BLaER1 (cell line): ENCODE measurements around the gene SSRP1.

Source experiments
- H3K27ac ChIP-seq: shearing (Covaris generic); formaldehyde crosslinking; 2 replicates; pipeline ENCODE4 v1.8.1; 2022
- H3K27me3 ChIP-seq: shearing (Covaris generic); formaldehyde crosslinking; 2 replicates; pipeline ENCODE4 v1.8.1; 2022
- H3K36me3 ChIP-seq: shearing (Covaris generic); formaldehyde crosslinking; 2 replicates; pipeline ENCODE4 v1.8.1; 2022
- H3K4me1 ChIP-seq: shearing (Covaris generic); formaldehyde crosslinking; 2 replicates; pipeline ENCODE4 v1.8.1; 2022
- H3K4me2 ChIP-seq: shearing (Covaris generic); formaldehyde crosslinking; 2 replicates; pipeline ENCODE4 v1.8.1; 2022
- H3K4me3 ChIP-seq: shearing (Covaris generic); formaldehyde crosslinking; 2 replicates; pipeline ENCODE4 v1.8.1; 2022
- H3K9ac ChIP-seq: shearing (Covaris generic); formaldehyde crosslinking; 2 replicates; pipeline ENCODE4 v1.8.1; 2022
- H3K9me3 ChIP-seq: shearing (Covaris generic); formaldehyde crosslinking; 2 replicates; pipeline ENCODE4 v1.8.1; 2022
- H4K20me1 ChIP-seq: shearing (Covaris generic); formaldehyde crosslinking; 2 replicates; pipeline ENCODE4 v1.8.1; 2022
- Cebpa-rat ChIP-seq: shearing (Covaris generic); IDR thresholded peaks from 2 replicates; pipeline ENCODE4 v1.8.1; 2022

SSRP1 gene

GRCh38 chr11:57310630-57311086 lies 25.0 kb downstream of the SSRP1 start:
- no peaks in the 10 kb centered on the region for H3K9me3 ChIP-seq
- H4K20me1 ChIP-seq, result peaks cover 43% of the 10 kb centered on the region
- peaks cover 51% of the 10 kb centered on the region for H3K4me1 ChIP-seq
- H3K4me3 ChIP-seq, result peak overlapping the region; percentile 58
- TF ChIP-seq Cebpa-rat, result no peak
- H3K9ac ChIP-seq, result peak overlapping the region; percentile 53
- H3K27me3 ChIP-seq, result no peaks in the 10 kb centered on the region
- peaks cover 60% of the 10 kb centered on the region for H3K36me3 ChIP-seq
- peak overlapping the region; percentile 55; the same call in 1 of the 2 replicates for H3K27ac ChIP-seq
- peak overlapping the region; percentile 91 for H3K4me2 ChIP-seq

DNA sequence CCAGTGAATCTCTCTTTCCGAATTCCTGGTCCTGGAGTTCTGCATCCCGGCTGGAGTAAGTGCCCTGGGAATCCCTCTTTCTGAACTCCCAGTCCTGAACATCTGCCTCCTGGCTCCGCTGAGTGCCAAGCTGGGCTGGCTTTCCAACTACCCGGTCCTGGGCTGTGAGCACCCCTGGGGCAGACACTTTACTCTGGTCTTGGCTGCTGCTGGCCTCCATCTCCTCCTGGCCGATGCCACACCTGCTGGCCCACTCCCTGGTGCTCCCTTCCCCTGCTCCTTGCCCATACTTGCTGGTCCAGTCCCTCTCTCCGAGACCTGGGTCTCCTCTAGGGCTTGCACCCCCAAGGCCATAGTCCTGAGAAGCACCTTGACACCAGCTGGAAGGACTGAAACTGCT lies 25.6 kb downstream of the SSRP1 start:
- no peak overlapping the region for H3K27ac ChIP-seq
- H3K9ac ChIP-seq, result no peak overlapping the region

GRCh38 chr11:57309106-57310059 lies 26.3 kb downstream of the SSRP1 start:
- peaks cover 47% of the 10 kb centered on the region for H3K4me1 ChIP-seq

More for the DNA sequence above, 25.6 kb downstream of the SSRP1 start:
- Histone ChIP-seq H3K9me3 (no peaks in the 10 kb centered on the region), H3K4me1 (peaks cover 47% of the 10 kb centered on the region), H3K27me3 (no peaks in the 10 kb centered on the region), H3K4me2 (no peak overlapping the region), H3K36me3 (peaks cover 54% of the 10 kb centered on the region), H4K20me1 (peaks cover 37% of the 10 kb centered on the region), H3K4me3 (no peak overlapping the region)
- TF ChIP-seq Cebpa-rat, result no peak

DNA sequence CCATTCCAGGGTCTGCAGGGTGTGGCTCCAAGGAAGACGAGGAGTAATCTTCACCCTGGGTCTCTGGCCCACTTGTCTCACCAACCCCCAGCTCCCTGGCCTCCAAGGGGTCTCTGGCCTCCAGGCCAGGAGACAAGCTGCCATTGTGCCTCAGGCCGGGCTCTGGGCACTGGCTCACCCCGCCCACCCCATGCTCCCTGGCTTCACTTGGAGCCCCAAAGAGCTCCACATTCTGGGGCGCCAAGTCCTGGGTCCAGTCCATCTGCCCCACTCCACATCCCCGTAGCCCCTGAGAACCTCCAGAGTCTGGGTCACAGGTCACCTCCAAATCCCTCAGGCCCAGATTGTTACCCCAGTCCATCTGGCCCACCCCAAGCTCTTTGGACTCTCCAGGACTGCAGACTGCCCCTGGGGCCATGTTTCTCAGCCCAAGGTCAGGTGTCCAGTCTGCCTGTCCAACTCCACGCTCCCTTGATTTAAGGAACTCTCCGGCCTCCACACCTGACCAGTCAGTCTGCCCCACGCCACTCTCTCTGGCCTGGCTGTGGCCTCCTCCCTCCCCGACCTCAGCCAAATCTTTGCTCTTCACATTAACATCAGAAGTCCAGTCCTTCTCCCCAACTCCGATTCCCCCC lies 27.1 kb downstream of the SSRP1 start:
- Histone ChIP-seq H3K4me1 (peaks cover 47% of the 10 kb centered on the region), H3K4me2 (no peak overlapping the region), H3K36me3 (peaks cover 41% of the 10 kb centered on the region), H4K20me1 (peaks cover 27% of the 10 kb centered on the region), H3K4me3 (no peak overlapping the region), H3K27me3 (no peaks in the 10 kb centered on the region), H3K9ac (no peak overlapping the region), H3K9me3 (no peaks in the 10 kb centered on the region), H3K27ac (no peak overlapping the region)
- no peak for TF ChIP-seq Cebpa-rat

More at GRCh38 chr11:57309106-57310059, 26.3 kb downstream of the SSRP1 start:
- H4K20me1 ChIP-seq, result peaks cover 30% of the 10 kb centered on the region
- H3K27ac ChIP-seq, result no peak overlapping the region
- H3K27me3 ChIP-seq, result no peaks in the 10 kb centered on the region
- no peak overlapping the region for H3K4me2 ChIP-seq
- no peak overlapping the region for H3K4me3 ChIP-seq
- no peak overlapping the region for H3K9ac ChIP-seq
- peaks cover 47% of the 10 kb centered on the region for H3K36me3 ChIP-seq
- no peak for TF ChIP-seq Cebpa-rat
- no peaks in the 10 kb centered on the region for H3K9me3 ChIP-seq

DNA sequence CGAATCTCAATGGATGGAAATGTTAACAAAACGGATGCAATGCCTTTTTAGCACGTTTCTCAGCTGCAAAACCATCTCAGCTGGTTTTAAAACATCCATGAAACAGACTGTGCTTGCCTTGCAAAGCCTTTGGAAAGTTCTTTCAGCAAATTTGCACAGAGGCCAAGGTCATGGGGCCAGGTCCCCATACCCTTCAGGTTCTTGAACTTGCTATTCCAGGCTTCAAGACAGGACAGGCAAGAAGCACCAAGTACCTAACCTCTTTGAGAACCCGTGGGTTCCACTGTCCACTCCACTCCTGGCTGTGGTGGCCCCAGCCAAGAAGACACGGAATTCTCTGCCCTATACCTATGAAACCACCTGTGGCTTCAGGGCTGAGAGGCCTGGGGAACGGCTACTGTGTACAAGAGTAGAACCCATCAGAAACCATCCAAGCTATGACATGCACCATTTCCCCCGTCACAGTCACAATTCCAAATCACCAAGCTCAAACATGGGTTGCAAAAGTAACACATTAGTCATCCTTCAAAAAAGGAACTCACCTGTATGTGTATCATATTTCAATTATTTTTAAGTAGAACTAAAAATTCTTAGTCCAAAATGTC lies 27.9 kb downstream of the SSRP1 start:
- Histone ChIP-seq H3K36me3 (peaks cover 41% of the 10 kb centered on the region), H4K20me1 (peaks cover 24% of the 10 kb centered on the region), H3K9ac (no peak overlapping the region), H3K27ac (0 out of 2 replicates have a peak overlapping the region, but pooled peaks have one; percentile 51), H3K27me3 (no peaks in the 10 kb centered on the region), H3K4me1 (peaks cover 47% of the 10 kb centered on the region), H3K4me2 (peak overlapping the region; percentile 88), H3K4me3 (no peak overlapping the region), H3K9me3 (no peaks in the 10 kb centered on the region)
- no peak for TF ChIP-seq Cebpa-rat

DNA sequence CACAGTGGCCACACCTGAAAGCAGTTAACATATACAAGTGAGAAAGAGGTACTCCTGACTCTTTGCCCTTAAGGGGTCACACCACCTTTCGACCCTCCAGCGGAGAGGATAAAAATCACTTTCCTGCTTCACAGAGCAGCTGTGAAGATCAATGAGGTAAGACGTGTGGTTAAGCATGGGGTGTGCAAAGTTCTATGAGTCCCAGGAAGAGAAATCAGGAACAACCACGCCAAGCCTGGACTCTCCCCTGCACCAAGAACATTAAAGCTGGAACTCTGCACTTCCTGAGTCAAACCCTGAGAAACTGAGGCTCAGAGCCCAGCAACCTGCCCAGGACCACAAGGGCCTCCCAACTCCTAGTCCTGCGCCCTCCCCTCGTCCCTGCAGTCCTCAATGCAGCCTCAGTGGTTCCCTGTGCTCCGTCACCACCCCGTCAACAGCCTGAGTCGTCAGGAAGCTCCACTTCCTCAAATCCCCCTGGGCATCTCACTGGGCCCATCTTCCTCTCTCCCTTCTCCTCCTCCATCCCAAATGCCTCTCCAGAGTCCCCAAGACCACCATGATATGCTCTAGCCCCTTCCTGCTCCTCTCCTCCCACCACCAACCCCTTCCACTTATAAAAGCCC lies 28.6 kb downstream of the SSRP1 start:
- Histone ChIP-seq H3K36me3 (peaks cover 42% of the 10 kb centered on the region), H3K27me3 (no peaks in the 10 kb centered on the region), H3K4me3 (no peak overlapping the region), H3K9ac (peak overlapping the region; percentile 38; the same call in 1 of the 2 replicates), H3K4me2 (peak overlapping the region; percentile 88), H3K27ac (peak overlapping the region; percentile 51; the same call in 1 of the 2 replicates), H4K20me1 (peaks cover 17% of the 10 kb centered on the region), H3K9me3 (no peaks in the 10 kb centered on the region), H3K4me1 (peaks cover 41% of the 10 kb centered on the region)
- no peak for TF ChIP-seq Cebpa-rat

DNA sequence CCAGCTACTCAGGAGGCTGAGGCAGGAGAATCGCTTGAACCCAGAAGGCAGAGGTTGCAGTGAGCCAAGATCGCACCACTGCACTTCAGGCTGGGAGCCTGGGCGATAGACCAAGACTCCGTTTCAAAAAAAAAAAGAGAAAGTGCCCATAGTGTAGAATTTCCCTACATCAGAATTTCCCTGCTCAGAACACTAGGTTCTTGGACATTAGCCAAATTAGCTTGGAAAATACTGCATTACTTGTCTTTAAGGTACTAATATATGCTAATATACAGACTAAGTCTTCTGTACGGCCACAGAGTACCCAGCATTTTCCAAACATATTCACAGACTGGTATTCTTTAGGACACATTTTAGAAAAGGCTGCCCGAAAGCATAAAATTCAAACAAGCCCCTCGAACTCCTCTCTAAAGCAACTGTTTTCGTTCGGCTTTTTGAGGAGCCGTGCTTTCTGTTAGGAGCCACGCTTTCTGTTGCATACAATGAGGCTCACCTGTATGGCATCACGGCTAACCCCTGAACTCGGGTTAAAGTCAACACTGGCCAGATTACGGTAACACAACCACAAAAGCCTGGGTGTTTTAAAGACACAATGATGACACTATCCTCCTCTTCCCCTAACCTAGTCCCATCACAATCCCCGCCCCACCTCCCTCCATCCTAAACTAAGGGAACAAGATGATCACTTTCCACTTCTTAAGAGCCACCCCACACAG lies 29.4 kb downstream of the SSRP1 start:
- no peaks in the 10 kb centered on the region for H3K9me3 ChIP-seq
- H3K36me3 ChIP-seq, result peaks cover 50% of the 10 kb centered on the region
- no peak overlapping the region for H3K27ac ChIP-seq
- peak overlapping the region; percentile 42 for H3K4me2 ChIP-seq
- TF ChIP-seq Cebpa-rat, result no peak
- H3K27me3 ChIP-seq, result no peaks in the 10 kb centered on the region
- H3K4me3 ChIP-seq, result no peak overlapping the region
- H3K4me1 ChIP-seq, result peaks cover 34% of the 10 kb centered on the region
- H4K20me1 ChIP-seq, result peaks cover 12% of the 10 kb centered on the region
- no peak overlapping the region for H3K9ac ChIP-seq

DNA sequence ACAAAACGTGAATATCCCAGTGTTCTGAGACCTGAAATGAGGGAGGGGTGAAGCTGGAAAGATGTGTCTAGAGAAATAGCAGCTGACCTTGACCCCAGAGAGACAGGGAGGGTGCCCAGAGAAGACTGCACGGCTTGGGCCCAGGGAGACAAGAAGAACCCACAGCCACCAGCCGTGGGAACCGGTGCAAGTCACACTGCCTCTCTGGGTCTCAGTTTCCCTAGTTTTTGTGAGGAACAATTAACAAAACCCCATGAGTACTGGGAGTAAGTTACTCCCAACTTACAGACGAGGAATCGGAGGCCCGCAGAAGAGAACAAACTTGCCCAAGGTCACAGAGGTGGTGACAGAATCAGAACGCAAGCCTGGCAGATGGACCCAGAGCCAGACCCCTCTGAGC lies 30.2 kb downstream of the SSRP1 start:
- peaks cover 56% of the 10 kb centered on the region for H3K36me3 ChIP-seq

More for the DNA sequence above, 30.2 kb downstream of the SSRP1 start:
- H4K20me1 ChIP-seq, result peaks cover 4% of the 10 kb centered on the region
- no peak for TF ChIP-seq Cebpa-rat
- no peak overlapping the region for H3K27ac ChIP-seq
- H3K4me2 ChIP-seq, result 0 out of 2 replicates have a peak overlapping the region, but pooled peaks have one; percentile 42
- no peaks in the 10 kb centered on the region for H3K27me3 ChIP-seq
- peaks cover 26% of the 10 kb centered on the region for H3K4me1 ChIP-seq
- H3K9ac ChIP-seq, result no peak overlapping the region
- H3K9me3 ChIP-seq, result peaks cover 1% of the 10 kb centered on the region; the same call in 1 of the 2 replicates
- no peak overlapping the region for H3K4me3 ChIP-seq
